CD14-positive monocyte (primary cell): ENCODE measurements around the gene GJA3. TPM values are rescaled to one million over a fixed set of nuclear protein-coding genes. Genes with fewer than 3 reads are reported as not detected.
A peak's percentile ranks its signal among the peaks of the same experiment; 100 is the strongest.

ENCODE experiments used
- DNase-seq, 3 donors: peaks; one replicate each; pipeline ENCODE4 v3.0.0-alpha.2; 2011 to 2022
- H2AFZ ChIP-seq: 2 replicates; pipeline ENCODE4 v1.6.0; 2012; ENCODE audit warnings: mild to moderate bottlenecking, low read depth, low read length, inconsistent platforms; ENCODE audit not compliant: insufficient read depth, poor library complexity, severe bottlenecking
- H3K27ac ChIP-seq, 2 donors: 1 replicate in 1 of 2; 2 replicates in 1 of 2; pipeline ENCODE4 v1.5.1; 2012 to 2013; ENCODE audit warnings: low read length in 2 of 2, control low read depth in 1 of 2, inconsistent platforms in 1 of 2, low read depth in 1 of 2, mild to moderate bottlenecking in 1 of 2
- H3K27me3 ChIP-seq, 2 donors: one replicate each; pipeline versions ENCODE4 v1.6.0 to v1.6.1; 2011 to 2013; ENCODE audit warnings: low read length in 2 of 2; ENCODE audit not compliant: control insufficient read depth in 2 of 2, insufficient read depth in 2 of 2
- H3K36me3 ChIP-seq, 2 donors: replicated peaks in 1 of 2; 1 replicate in 1 of 2; 2 replicates in 1 of 2; pipeline versions ENCODE4 v1.5.1 to v1.6.1; 2012 to 2013; ENCODE audit warnings: low read length in 2 of 2, control low read depth in 1 of 2, inconsistent platforms in 1 of 2, mild to moderate bottlenecking in 1 of 2; ENCODE audit not compliant: insufficient read depth in 2 of 2, control insufficient read depth in 1 of 2
- H3K4me1 ChIP-seq, 2 donors: 1 replicate in 1 of 2; 2 replicates in 1 of 2; pipeline versions ENCODE4 v1.5.1 to v1.6.1; 2012 to 2013; ENCODE audit warnings: low read length in 2 of 2, control low read depth in 1 of 2, inconsistent platforms in 1 of 2, mild to moderate bottlenecking in 1 of 2, moderate library complexity in 1 of 2; ENCODE audit not compliant: insufficient read depth in 2 of 2, control insufficient read depth in 1 of 2
- H3K4me2 ChIP-seq: replicated peaks from 2 replicates; pipeline ENCODE3; 2012; ENCODE audit warnings: low read length, moderate library complexity, mild to moderate bottlenecking; ENCODE audit not compliant: poor library complexity, severe bottlenecking; ENCODE audit errors: extremely low read depth
- H3K4me3 ChIP-seq, 3 experiments: fragments of 200-600 bp in 1 of 3; sonication (generic) in 1 of 3; replicated peaks in 1 of 3; 1 replicate in 2 of 3; 2 replicates in 1 of 3; pipeline ENCODE4 v1.5.1; 2011 to 2013; ENCODE audit warnings: low read length in 3 of 3, mild to moderate bottlenecking in 3 of 3, control low read depth in 2 of 3, low read depth in 2 of 3, inconsistent platforms in 1 of 3, moderate library complexity in 1 of 3
- H3K79me2 ChIP-seq: 2 replicates; pipeline ENCODE4 v1.6.0; 2012; ENCODE audit warnings: mild to moderate bottlenecking, control low read depth, inconsistent platforms, low read length, moderate library complexity; ENCODE audit not compliant: insufficient read depth
- H3K9ac ChIP-seq: 2 replicates; pipeline ENCODE4 v1.6.0; 2017; ENCODE audit warnings: low read length, mild to moderate bottlenecking; ENCODE audit not compliant: insufficient read depth, poor library complexity, severe bottlenecking
- H3K9me3 ChIP-seq, 2 donors: replicated peaks in 1 of 2; 1 replicate in 1 of 2; 2 replicates in 1 of 2; pipeline versions ENCODE4 v1.5.1 to v1.6.1; 2012 to 2013; ENCODE audit warnings: low read length in 2 of 2, control low read depth in 1 of 2; ENCODE audit not compliant: control insufficient read depth in 1 of 2, insufficient read depth in 1 of 2
- H4K20me1 ChIP-seq: 2 replicates; pipeline ENCODE4 v1.6.0; 2012; ENCODE audit warnings: mild to moderate bottlenecking, low read length, control low read depth, moderate library complexity; ENCODE audit not compliant: insufficient read depth
- H3K27ac Mint-ChIP-seq, 7 donors: one replicate each; pipeline ENCODE4 v1.8.0; 2020; ENCODE audit warnings: mild to moderate bottlenecking in 7 of 7, mixed read lengths in 7 of 7, moderate library complexity in 6 of 7, inconsistent platforms in 2 of 7
- H3K27me3 Mint-ChIP-seq, 3 donors: one replicate each; pipeline ENCODE4 v1.8.0; 2021 to 2022; ENCODE audit warnings: low read depth in 3 of 3, mild to moderate bottlenecking in 3 of 3, mixed read lengths in 3 of 3, moderate library complexity in 3 of 3, inconsistent platforms in 1 of 3
- H3K36me3 Mint-ChIP-seq, 2 donors: one replicate each; pipeline ENCODE4 v1.8.0; 2020; ENCODE audit warnings: mixed read lengths in 2 of 2, inconsistent platforms in 1 of 2, mild to moderate bottlenecking in 1 of 2
- H3K4me1 Mint-ChIP-seq: one replicate; pipeline ENCODE4 v1.8.0; 2020; ENCODE audit warnings: mild to moderate bottlenecking, mixed read lengths
- H3K4me3 Mint-ChIP-seq, 2 donors: one replicate each; pipeline ENCODE4 v1.8.0; 2020; ENCODE audit warnings: mild to moderate bottlenecking in 2 of 2, mixed read lengths in 2 of 2, moderate library complexity in 1 of 2
- H3K9me3 Mint-ChIP-seq, 7 donors: one replicate each; pipeline ENCODE4 v1.8.0; 2020 to 2022; ENCODE audit warnings: mixed read lengths in 7 of 7, mild to moderate bottlenecking in 6 of 7, moderate library complexity in 6 of 7, inconsistent platforms in 2 of 7
- CTCF ChIP-seq: fragments of 200-600 bp; IDR thresholded peaks from one replicate; pipeline ENCODE4 v1.8.0; 2022; ENCODE audit warnings: antibody characterized with exemption, mild to moderate bottlenecking
- WGBS: methylation state at CpG from one replicate; pipeline ENCODE4 v1.1.5; 2013; ENCODE audit warnings: missing lambda C conversion rate; ENCODE audit not compliant: insufficient coverage; 5-methylcytosine and 5-hydroxymethylcytosine counted together
- intact Hi-C, 2 donors: fragments of 100-400 bp; cut with micrococcal nuclease; formaldehyde crosslinking; loops; one replicate each; pipeline versions ENCODE4 v1.15.0 to v1.15.1; 2023
- polyA plus RNA-seq, 3 donors: library from polyadenylated mRNA; depleted of rRNA in 1 of 3; unstranded in 2 of 3; stranded (reverse) in 1 of 3; fragments of 300-500 nt in 2 of 3; fragments of >200 nt in 1 of 3; fragmentation: Illumina TruSeq in 2 of 3; gene quantifications; 1 replicate in 2 of 3; 2 replicates in 1 of 3; pipeline ENCODE4 v1.2.3, GENCODE V29; 2012 to 2021

Gene GJA3
- polyA plus RNA-seq, 3 donors = not detected

- TF ChIP-seq CTCF = no peak
- Histone ChIP-seq H3K36me3 (no peaks in the 10 kb centered on the region), H3K27me3 (peaks cover 31 to 37% of the 10 kb centered on the region in 2 donors), H3K9ac (no peak overlapping the region), H4K20me1 (no peaks in the 10 kb centered on the region), H2AFZ (no peak overlapping the region), H3K4me1 (peaks cover 17 to 56% of the 10 kb centered on the region in 2 donors), H3K79me2 (no peaks in the 10 kb centered on the region), H3K27ac (peak overlapping the region; percentile 49 to 89), H3K4me3 (peak overlapping the region in 2 of 3 experiments; percentile 9 to 56), H3K9me3 (no peaks in the 10 kb centered on the region), H3K4me2 (peak overlapping the region; percentile 45)
- Mint-ChIP-seq H3K27me3 (peaks cover 41 to 55% (median 47%) of the 10 kb centered on the region in 3 donors), H3K36me3 (peaks cover 0 to 9% of the 10 kb centered on the region in 2 donors), H3K4me1 (peaks cover 70% of the 10 kb centered on the region), H3K4me3 (peak overlapping the region; percentile 58 to 80), H3K9me3 (peaks cover 0 to 6% (median 0%) of the 10 kb centered on the region in 7 donors), H3K27ac (peak overlapping the region; percentile 83 to 98 (median 93))
- intact Hi-C loops = loop anchor here in 1 of 2 donors (10.0 kb wide), 1 partner anchor 51 kb away; no protein-coding TSS in a partner anchor
- DNase-seq = no peak
- WGBS = 100% methylated on average over 2 of the region's 3 CpGs
Observed at GRCh38 chr13:20175406-20175794, 14.5 kb upstream of the GJA3 start.

- Histone ChIP-seq H3K9ac (no peak overlapping the region), H3K4me1 (peaks cover 17 to 62% of the 10 kb centered on the region in 2 donors), H3K9me3 (no peaks in the 10 kb centered on the region), H3K27ac (peak overlapping the region; percentile 49 to 89), H3K4me3 (peak overlapping the region in 2 of 3 experiments; percentile 9 to 56), H2AFZ (no peak overlapping the region), H3K27me3 (peaks cover 29 to 37% of the 10 kb centered on the region in 2 donors), H3K79me2 (no peaks in the 10 kb centered on the region), H4K20me1 (no peaks in the 10 kb centered on the region), H3K36me3 (no peaks in the 10 kb centered on the region), H3K4me2 (peak overlapping the region; percentile 45)
- peak overlapping the region; percentile 83 to 98 (median 93) for H3K27ac Mint-ChIP-seq
- H3K9me3 Mint-ChIP-seq = peaks cover 0 to 6% (median 0%) of the 10 kb centered on the region in 7 donors
- WGBS = 37% methylated on average over 10 of the region's 22 CpGs
- DNase-seq = peak; percentile 94 to 100 (median 95)
- intact Hi-C loops = loop anchor here in 1 of 2 donors (10.0 kb wide), 1 partner anchor 50 kb away; no protein-coding TSS in a partner anchor
- TF ChIP-seq CTCF = no peak
- peaks cover 76% of the 10 kb centered on the region for H3K4me1 Mint-ChIP-seq
- peaks cover 0 to 9% of the 10 kb centered on the region in 2 donors for H3K36me3 Mint-ChIP-seq
- H3K4me3 Mint-ChIP-seq = peak overlapping the region; percentile 58 to 80
- H3K27me3 Mint-ChIP-seq = peaks cover 37 to 54% (median 47%) of the 10 kb centered on the region in 3 donors
Observed at GRCh38 chr13:20174656-20175405, 14.0 kb upstream of the GJA3 start.
